EH (cell line): ENCODE measurements around the gene STX18.

Experiments used
- DNase-seq: peaks from one replicate; pipeline ENCODE4 v3.0.0-alpha.2; 2015; ENCODE audit warnings: low read depth

The STX18 gene

GRCh38 chr4:4398430-4398829, 143.4 kb downstream of the STX18 start:
- DNase-seq: no peak

GRCh38 chr4:4397441-4397819, 144.4 kb downstream of the STX18 start:
- DNase-seq: no peak

GRCh38 chr4:4396628-4397440, 145.0 kb downstream of the STX18 start:
- no peak for DNase-seq

GRCh38 chr4:4395849-4396627, 145.8 kb downstream of the STX18 start:
- DNase-seq: no peak

GRCh38 chr4:4395371-4395770, 146.5 kb downstream of the STX18 start:
- DNase-seq: no peak

GRCh38 chr4:4394644-4395043, 147.2 kb downstream of the STX18 start:
- peak; percentile 19 for DNase-seq

- DNase-seq: no peak
Observed at GRCh38 chr4:4392501-4393183, 149.2 kb downstream of the STX18 start.

GRCh38 chr4:4391866-4392265, 150.0 kb downstream of the STX18 start:
- no peak for DNase-seq

GRCh38 chr4:4390515-4391240, 151.2 kb downstream of the STX18 start:
- DNase-seq: no peak

- no peak for DNase-seq
Observed at GRCh38 chr4:4390046-4390445, 151.8 kb downstream of the STX18 start.

GRCh38 chr4:4388836-4389575, 152.8 kb downstream of the STX18 start:
- no peak for DNase-seq

GRCh38 chr4:4388311-4388790, 153.5 kb downstream of the STX18 start:
- no peak for DNase-seq

- DNase-seq: no peak
Observed at GRCh38 chr4:4387531-4388310, 154.1 kb downstream of the STX18 start.

- DNase-seq: peak; percentile 22
Observed at GRCh38 chr4:4386736-4387392, 155.0 kb downstream of the STX18 start, which contains the start of gene NSG1. Gene NSG1 (plus strand): TSS chr4:4387102. CDS start chr4:4387630, 528 bp downstream.

GRCh38 chr4:4386296-4386735, 155.5 kb downstream of the STX18 start:
- DNase-seq: no peak

GRCh38 chr4:4385729-4386295, 156.0 kb downstream of the STX18 start:
- DNase-seq: no peak

- peak; percentile 22 for DNase-seq
Observed at GRCh38 chr4:4384837-4385236, 157.0 kb downstream of the STX18 start.

GRCh38 chr4:4383085-4383484, 158.8 kb downstream of the STX18 start:
- no peak for DNase-seq

GRCh38 chr4:4379540-4380087, 162.2 kb downstream of the STX18 start:
- no peak for DNase-seq
